Stomach (tissue), 9 donors: ENCODE data around the gene COTL1. TPM values are rescaled to one million over a fixed set of nuclear protein-coding genes. Genes with fewer than 3 reads are reported as not detected.

Source experiments
- DNase-seq, 2 donors: peaks; one replicate each; pipeline versions ENCODE4 v3.0.0 to v3.0.0-alpha.2; 2013 to 2019
- H3K27ac ChIP-seq, 5 donors: fragments of 200-600 bp in 4 of 5; sonication (generic) in 4 of 5; one replicate each; pipeline ENCODE4 v1.5.1; 2013 to 2019; ENCODE audit warnings: mild to moderate bottlenecking in 1 of 5, moderate library complexity in 1 of 5
- H3K27me3 ChIP-seq, 3 donors: fragments of 200-600 bp; sonication (generic); one replicate each; pipeline ENCODE4 v1.5.1; 2017 to 2019; ENCODE audit warnings: mixed run types in 1 of 3
- H3K36me3 ChIP-seq, 4 donors: fragments of 200-600 bp; sonication (generic); 1 replicate in 3 of 4; 2 replicates in 1 of 4; pipeline ENCODE4 v1.5.1; 2016 to 2019
- H3K4me1 ChIP-seq, 4 donors: fragments of 200-600 bp; sonication (generic); one replicate each; pipeline ENCODE4 v1.5.1; 2016 to 2019
- H3K4me3 ChIP-seq, 4 donors: fragments of 200-600 bp; sonication (generic) in 3 of 4; one replicate each; pipeline ENCODE4 v1.5.1; 2016 to 2019; ENCODE audit warnings: mild to moderate bottlenecking in 1 of 4
- H3K9me3 ChIP-seq, 4 donors: fragments of 200-600 bp; sonication (generic); one replicate each; pipeline ENCODE4 v1.5.1; 2016 to 2019
- CTCF ChIP-seq, 7 experiments: fragments of 450-650 bp in 4 of 7; fragments of 200-600 bp in 3 of 7; sonication (generic) in 3 of 7; IDR thresholded peaks; one replicate each; pipeline ENCODE4 v1.5.1; 2016 to 2019; ENCODE audit warnings: antibody characterized with exemption in 7 of 7, control low read depth in 2 of 7, mild to moderate bottlenecking in 1 of 7
- EP300 ChIP-seq: sonication (generic); formaldehyde crosslinking; IDR thresholded peaks from one replicate; pipeline ENCODE4 v1.6.1; 2017; ENCODE audit warnings: antibody characterized with exemption
- POLR2A ChIP-seq, 4 donors: fragments of 450-650 bp; IDR thresholded peaks; one replicate each; pipeline ENCODE4 v1.6.1; 2016; ENCODE audit warnings: antibody characterized with exemption in 4 of 4, control low read depth in 2 of 4, mild to moderate bottlenecking in 1 of 4, moderate library complexity in 1 of 4
- POLR2AphosphoS5 ChIP-seq, 3 donors: sonication (generic); formaldehyde crosslinking; IDR thresholded peaks; one replicate each; pipeline ENCODE4 v1.6.1; 2016; ENCODE audit warnings: antibody characterized with exemption in 3 of 3
- WGBS, 5 donors: extraction: QIAGEN DNeasy Blood & Tissue Kit in 3 of 5; methylation state at CpG; one replicate each; pipeline versions ENCODE4 v1.1.5 to v1.1.7; 2013 to 2018; 5-methylcytosine and 5-hydroxymethylcytosine counted together
- intact Hi-C: fragments of 100-400 bp; cut with DNase I; formaldehyde crosslinking; loops from one replicate; pipeline ENCODE4 v1.15.1; 2023; ENCODE audit warnings: low total_unique reads
- polyA plus RNA-seq, 3 donors: library from polyadenylated mRNA; stranded (reverse); fragments of 200-250 nt; gene quantifications; one replicate each; pipeline ENCODE4 v1.2.3, GENCODE V29; 2013
- total RNA-seq, 5 donors: library from RNA; depleted of rRNA; stranded (reverse); fragments of >200 nt; gene quantifications; one replicate each; pipeline versions ENCODE4 v1.1.0 to v1.2.3, GENCODE V29; 2014 to 2016
- donor health status: healthy with polysubstance abuse.
- donor health status: Bipolar disorder and iron deficiency.
- donor health status: healthy.

The COTL1 gene
- total and polyA plus RNA-seq, 8 donors, result 40.3 to 187 (median 177) TPM

- Histone ChIP-seq H3K4me1 (peaks cover 53 to 97% (median 81%) of the 10 kb centered on the region in 4 donors), H3K9me3 (no peaks in the 10 kb centered on the region), H3K27me3 (no peaks in the 10 kb centered on the region), H3K36me3 (peaks cover 0 to 14% (median 2%) of the 10 kb centered on the region in 4 donors), H3K4me3 (peak overlapping the region in 2 of 4 donors; percentile 3 to 20), H3K27ac (peak overlapping the region; percentile 54 to 91 (median 81))
- peak in 2 of 3 donors; percentile 28 to 75 for TF ChIP-seq POLR2AphosphoS5 (IDR thresholded peaks at IDR 0.05)
- TF ChIP-seq CTCF (IDR thresholded peaks at IDR 0.05), result no peak
- intact Hi-C loops, result no loop called here
- 40 to 57% (median 55%) methylated on average over 20 to 23 of the region's 23 CpGs for WGBS, 5 donors
- peak in 1 of 2 donors; percentile 72 for DNase-seq
These were observed 14.6 kb downstream of the COTL1 start for GRCh38 chr16:84603140-84603816.

GRCh38 chr16:84600343-84601229 lies 17.3 kb downstream of the COTL1 start:
- H3K4me1 ChIP-seq, result peaks cover 65 to 99% (median 94%) of the 10 kb centered on the region in 4 donors

GRCh38 chr16:84599521-84600202 lies 18.2 kb downstream of the COTL1 start:
- H3K27me3 ChIP-seq, result no peaks in the 10 kb centered on the region
- TF ChIP-seq POLR2AphosphoS5 (IDR thresholded peaks at IDR 0.05) (peak in 1 of 3 donors; percentile 59), CTCF (IDR thresholded peaks at IDR 0.05) (no peak), EP300 (no peak), POLR2A (IDR thresholded peaks at IDR 0.05) (no peak)
- WGBS, 5 donors, result 5 to 14% (median 8%) methylated on average over 12 of the region's 12 CpGs
- peaks cover 64 to 100% (median 97%) of the 10 kb centered on the region in 4 donors for H3K4me1 ChIP-seq
- peak overlapping the region; percentile 11 to 32 (median 20) for H3K4me3 ChIP-seq
- H3K36me3 ChIP-seq, result no peaks in the 10 kb centered on the region
- intact Hi-C loops, result no loop called here
- DNase-seq, result peak; percentile 51 to 82
- no peaks in the 10 kb centered on the region for H3K9me3 ChIP-seq
- peak overlapping the region; percentile 79 to 91 (median 90) for H3K27ac ChIP-seq

More at GRCh38 chr16:84600343-84601229, 17.3 kb downstream of the COTL1 start:
- 59 to 71% (median 64%) methylated on average over 25 of the region's 25 CpGs for WGBS, 5 donors
- Histone ChIP-seq H3K27ac (peak overlapping the region; percentile 63 to 91 (median 81)), H3K36me3 (no peaks in the 10 kb centered on the region), H3K27me3 (no peaks in the 10 kb centered on the region), H3K4me3 (peak overlapping the region in 1 of 4 donors; percentile 32), H3K9me3 (no peaks in the 10 kb centered on the region)
- intact Hi-C loops, result no loop called here
- TF ChIP-seq POLR2AphosphoS5 (IDR thresholded peaks at IDR 0.05) (no peak), CTCF (IDR thresholded peaks at IDR 0.05) (no peak), EP300 (no peak), POLR2A (IDR thresholded peaks at IDR 0.05) (no peak)
- peak in 1 of 2 donors; percentile 62 for DNase-seq

GRCh38 chr16:84598360-84598759 lies 19.5 kb downstream of the COTL1 start:
- TF ChIP-seq EP300, result no peak
- no peak for TF ChIP-seq CTCF (IDR thresholded peaks at IDR 0.05)
- no peak for TF ChIP-seq POLR2AphosphoS5 (IDR thresholded peaks at IDR 0.05)
- no peak for TF ChIP-seq POLR2A (IDR thresholded peaks at IDR 0.05)
- Histone ChIP-seq H3K36me3 (no peaks in the 10 kb centered on the region), H3K4me3 (no peak overlapping the region), H3K27me3 (no peaks in the 10 kb centered on the region), H3K4me1 (peaks cover 69 to 98% (median 95%) of the 10 kb centered on the region in 4 donors), H3K9me3 (no peaks in the 10 kb centered on the region), H3K27ac (peak overlapping the region; percentile 37 to 91 (median 81))
- DNase-seq, result no peak
- WGBS, 5 donors, result 57 to 74% (median 69%) methylated on average over 5 to 6 of the region's 6 CpGs
- intact Hi-C loops, result no loop called here
